ENCODE data around the gene CDCA7.
A peak's percentile ranks its signal among the peaks of the same experiment; 100 is the strongest.

CDCA7 gene

DNA sequence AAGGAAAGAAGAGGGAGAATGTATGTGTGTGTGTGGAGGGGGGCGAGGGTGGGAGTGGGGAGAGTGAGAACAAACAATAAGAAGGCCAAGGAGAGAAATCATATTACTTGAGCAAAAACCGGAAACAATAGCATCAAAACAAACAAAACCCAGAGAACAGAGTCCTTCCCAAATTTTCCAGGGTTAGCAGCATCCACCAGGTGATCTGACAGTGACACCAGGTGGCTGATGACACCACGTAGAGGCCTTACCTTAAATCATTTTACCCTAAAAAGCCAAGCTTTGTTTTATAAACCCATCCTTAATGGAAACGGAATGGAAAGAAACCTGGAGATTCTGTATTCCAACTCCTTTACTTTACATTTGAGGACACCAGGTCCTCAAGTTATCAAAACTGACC is 42.9 kb downstream of the CDCA7 start:
- H3K36me3 ChIP-seq (ENCODE audit: control insufficient read depth, insufficient read depth, low read length): no peaks in the 10 kb centered on the region
- H3K27me3 ChIP-seq (replicated peaks; ENCODE audit: control insufficient read depth, insufficient read depth, low read length): no peaks in the 10 kb centered on the region
- no peak overlapping the region for H3K4me3 ChIP-seq (replicated peaks; ENCODE audit: low read depth, low read length)
- TF ChIP-seq, protein P1, sequence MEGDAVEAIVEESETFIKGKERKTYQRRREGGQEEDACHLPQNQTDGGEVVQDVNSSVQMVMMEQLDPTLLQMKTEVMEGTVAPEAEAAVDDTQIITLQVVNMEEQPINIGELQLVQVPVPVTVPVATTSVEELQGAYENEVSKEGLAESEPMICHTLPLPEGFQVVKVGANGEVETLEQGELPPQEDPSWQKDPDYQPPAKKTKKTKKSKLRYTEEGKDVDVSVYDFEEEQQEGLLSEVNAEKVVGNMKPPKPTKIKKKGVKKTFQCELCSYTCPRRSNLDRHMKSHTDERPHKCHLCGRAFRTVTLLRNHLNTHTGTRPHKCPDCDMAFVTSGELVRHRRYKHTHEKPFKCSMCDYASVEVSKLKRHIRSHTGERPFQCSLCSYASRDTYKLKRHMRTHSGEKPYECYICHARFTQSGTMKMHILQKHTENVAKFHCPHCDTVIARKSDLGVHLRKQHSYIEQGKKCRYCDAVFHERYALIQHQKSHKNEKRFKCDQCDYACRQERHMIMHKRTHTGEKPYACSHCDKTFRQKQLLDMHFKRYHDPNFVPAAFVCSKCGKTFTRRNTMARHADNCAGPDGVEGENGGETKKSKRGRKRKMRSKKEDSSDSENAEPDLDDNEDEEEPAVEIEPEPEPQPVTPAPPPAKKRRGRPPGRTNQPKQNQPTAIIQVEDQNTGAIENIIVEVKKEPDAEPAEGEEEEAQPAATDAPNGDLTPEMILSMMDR (IDR thresholded peaks at IDR 0.05; ENCODE audit: insufficient read depth, low read length, poor library complexity, severe bottlenecking): peak; percentile 19
- no peak for DNase-seq (ENCODE audit: extremely low read depth, insufficient read length)

DNA sequence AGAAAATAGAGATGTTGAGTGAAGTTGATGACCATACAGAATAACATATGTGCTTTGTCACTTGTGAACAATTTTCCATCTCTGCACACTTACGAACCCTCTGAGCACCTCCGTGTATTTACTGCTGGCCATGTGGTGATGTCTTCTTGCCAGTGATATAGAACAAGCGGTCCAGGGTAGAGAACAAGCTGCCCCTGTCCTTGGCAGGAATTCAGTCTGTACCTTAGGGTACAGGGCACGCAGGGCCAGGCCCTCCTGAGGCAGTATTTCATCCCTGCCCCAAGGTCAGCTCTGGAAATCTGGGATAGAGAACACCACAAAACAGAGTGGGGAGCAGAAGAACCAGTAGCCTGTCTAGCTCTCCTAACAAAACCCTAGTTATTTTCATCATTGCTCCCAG is 44.6 kb downstream of the CDCA7 start:
- DNase-seq (ENCODE audit: extremely low read depth, insufficient read length): no peak
- H3K27me3 ChIP-seq (replicated peaks; ENCODE audit: control insufficient read depth, insufficient read depth, low read length): no peaks in the 10 kb centered on the region; the same call in 1 of the 2 replicates
- no peaks in the 10 kb centered on the region for H3K36me3 ChIP-seq (ENCODE audit: control insufficient read depth, insufficient read depth, low read length)
- TF ChIP-seq, protein P1 (IDR thresholded peaks at IDR 0.05; ENCODE audit: insufficient read depth, low read length, poor library complexity, severe bottlenecking): no peak
- no peak overlapping the region for H3K4me3 ChIP-seq (replicated peaks; ENCODE audit: low read depth, low read length)

DNA sequence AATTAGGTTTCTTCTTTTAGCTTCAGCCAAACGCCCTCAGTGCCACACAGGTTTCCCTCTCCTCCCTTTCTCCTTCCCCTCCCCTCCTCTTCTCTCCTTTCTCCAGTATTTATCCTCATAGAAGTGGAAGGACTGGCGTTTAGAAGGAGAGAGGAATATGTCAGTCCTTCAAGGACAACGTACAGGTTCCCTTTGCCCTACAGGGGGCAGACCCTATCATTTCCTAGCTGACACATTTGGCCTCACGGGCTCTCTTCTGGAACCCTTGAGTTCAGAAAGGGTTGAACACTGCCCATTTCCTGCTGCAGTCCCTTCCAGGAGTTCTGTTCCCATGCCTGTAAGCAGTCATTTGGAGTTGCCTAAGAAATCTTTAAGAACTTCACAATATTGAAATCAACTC is 46.1 kb downstream of the CDCA7 start:
- DNase-seq (ENCODE audit: extremely low read depth, insufficient read length): no peak
- Histone ChIP-seq H3K4me3 (replicated peaks; ENCODE audit: low read depth, low read length) (no peak overlapping the region), H3K27me3 (replicated peaks; ENCODE audit: control insufficient read depth, insufficient read depth, low read length) (no peaks in the 10 kb centered on the region; the same call in 1 of the 2 replicates), H3K36me3 (ENCODE audit: control insufficient read depth, insufficient read depth, low read length) (no peaks in the 10 kb centered on the region)
- TF ChIP-seq, protein P1 (IDR thresholded peaks at IDR 0.05; ENCODE audit: insufficient read depth, low read length, poor library complexity, severe bottlenecking): peak; percentile 42

DNA sequence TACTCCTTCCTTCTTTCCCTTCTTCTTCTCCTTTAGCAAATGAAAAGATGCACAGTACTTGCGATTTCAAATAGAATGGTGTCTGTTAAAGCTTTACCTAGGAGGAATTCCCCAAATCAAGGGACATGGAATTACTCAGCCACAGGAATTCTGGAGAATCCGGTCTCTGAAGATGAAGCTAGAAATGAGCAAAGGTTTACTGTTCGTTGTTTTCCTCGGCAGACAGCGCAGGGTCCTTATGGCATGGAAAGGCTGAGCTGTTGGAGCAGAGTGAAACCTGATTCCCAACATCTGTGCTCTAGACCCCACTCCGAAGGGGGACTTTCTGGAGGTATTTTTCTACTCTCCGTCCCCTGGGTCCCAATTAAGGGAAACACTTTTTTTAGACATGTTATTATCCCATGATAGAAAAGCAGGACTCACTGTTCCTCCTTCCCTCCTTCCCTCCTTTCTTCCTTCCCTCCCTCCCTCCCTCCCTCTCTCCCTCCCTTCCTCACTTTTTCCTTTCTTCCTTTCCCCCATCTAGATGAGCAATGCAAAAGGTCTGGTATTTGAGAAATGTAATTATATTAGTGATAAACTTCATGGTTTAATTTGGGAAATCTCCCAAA is 47.1 kb downstream of the CDCA7 start:
- Histone ChIP-seq H3K36me3 (ENCODE audit: control insufficient read depth, insufficient read depth, low read length) (no peaks in the 10 kb centered on the region), H3K4me3 (replicated peaks; ENCODE audit: low read depth, low read length) (no peak overlapping the region), H3K27me3 (replicated peaks; ENCODE audit: control insufficient read depth, insufficient read depth, low read length) (no peaks in the 10 kb centered on the region; the same call in 1 of the 2 replicates)
- TF ChIP-seq, protein P1 (IDR thresholded peaks at IDR 0.05; ENCODE audit: insufficient read depth, low read length, poor library complexity, severe bottlenecking): no peak
- no peak for DNase-seq (ENCODE audit: extremely low read depth, insufficient read length)

DNA sequence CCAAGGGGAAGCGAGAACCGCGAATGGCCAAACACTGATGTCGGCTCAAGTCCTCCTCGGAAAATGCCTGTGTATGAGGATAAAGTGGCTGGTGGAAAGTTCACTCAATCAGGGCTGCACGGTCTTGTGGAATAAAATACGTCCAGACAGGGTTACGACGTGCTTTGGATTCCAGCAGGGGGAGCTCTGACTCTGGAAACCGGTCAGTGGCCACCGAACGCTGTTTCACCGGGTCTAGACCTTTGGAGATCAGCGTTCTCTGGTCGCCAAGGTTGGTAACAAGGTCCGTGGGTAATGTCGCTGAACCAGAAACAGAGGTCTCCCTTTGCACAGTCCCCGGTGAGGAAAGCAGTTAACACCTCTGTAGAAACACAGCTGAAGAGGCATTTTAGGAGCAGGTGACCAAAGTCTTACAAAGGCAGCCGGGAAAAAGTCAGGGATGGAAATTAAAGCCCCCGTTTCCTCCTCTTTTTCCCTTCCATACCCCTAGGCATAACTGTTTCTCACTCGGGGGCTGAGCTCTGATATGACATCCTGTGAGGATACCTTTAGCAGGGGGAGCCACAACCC is 47.8 kb downstream of the CDCA7 start:
- H3K27me3 ChIP-seq (replicated peaks; ENCODE audit: control insufficient read depth, insufficient read depth, low read length): no peaks in the 10 kb centered on the region; the same call in 1 of the 2 replicates
- no peak overlapping the region for H3K4me3 ChIP-seq (replicated peaks; ENCODE audit: low read depth, low read length)
- no peaks in the 10 kb centered on the region for H3K36me3 ChIP-seq (ENCODE audit: control insufficient read depth, insufficient read depth, low read length)
- TF ChIP-seq, protein P1 (IDR thresholded peaks at IDR 0.05; ENCODE audit: insufficient read depth, low read length, poor library complexity, severe bottlenecking): peak; percentile 88
- peak; percentile 40 for DNase-seq (ENCODE audit: extremely low read depth, insufficient read length)

All from GM06990 (cell line).